ENCODE data around the gene ATP2B3.

The ATP2B3 gene

GRCh38 chrX:153490217-153490930 is 27.1 kb upstream of the ATP2B3 start:
- no peak for DNase-seq

GRCh38 chrX:153491351-153491914 is 26.0 kb upstream of the ATP2B3 start:
- DNase-seq: no peak

GRCh38 chrX:153491918-153492317 is 25.5 kb upstream of the ATP2B3 start:
- DNase-seq: no peak

DNA sequence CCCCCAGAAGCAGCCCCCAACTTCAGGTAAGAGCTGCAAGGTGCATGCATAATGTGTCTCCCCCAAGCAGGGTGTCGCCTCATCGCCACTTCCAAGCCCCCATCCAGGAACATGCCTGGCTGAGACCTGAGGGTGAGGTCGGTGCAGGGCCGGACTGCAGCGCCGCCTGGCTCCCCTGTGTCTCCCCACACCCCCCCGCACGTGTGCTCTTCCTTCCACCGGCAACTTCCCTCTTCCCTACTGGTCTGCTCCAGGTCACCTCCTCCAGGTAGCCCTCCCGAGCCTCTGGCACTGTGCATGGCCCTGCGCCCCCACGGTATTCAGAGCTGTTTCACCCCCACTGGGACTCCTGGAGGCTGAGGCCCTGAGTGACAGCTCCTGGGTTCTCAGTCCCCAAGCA is 24.9 kb upstream of the ATP2B3 start:
- no peak for DNase-seq

- no peak for DNase-seq
Observed at GRCh38 chrX:153493085-153493484, 24.4 kb upstream of the ATP2B3 start.

GRCh38 chrX:153494061-153494460 is 23.4 kb upstream of the ATP2B3 start:
- DNase-seq: no peak

- no peak for DNase-seq
Observed at GRCh38 chrX:153494541-153495361, 22.7 kb upstream of the ATP2B3 start, which contains the start of gene BGN. Gene BGN (plus strand): TSS chrX:153494980. CDS start chrX:153504632, 9,652 bp downstream.

DNA sequence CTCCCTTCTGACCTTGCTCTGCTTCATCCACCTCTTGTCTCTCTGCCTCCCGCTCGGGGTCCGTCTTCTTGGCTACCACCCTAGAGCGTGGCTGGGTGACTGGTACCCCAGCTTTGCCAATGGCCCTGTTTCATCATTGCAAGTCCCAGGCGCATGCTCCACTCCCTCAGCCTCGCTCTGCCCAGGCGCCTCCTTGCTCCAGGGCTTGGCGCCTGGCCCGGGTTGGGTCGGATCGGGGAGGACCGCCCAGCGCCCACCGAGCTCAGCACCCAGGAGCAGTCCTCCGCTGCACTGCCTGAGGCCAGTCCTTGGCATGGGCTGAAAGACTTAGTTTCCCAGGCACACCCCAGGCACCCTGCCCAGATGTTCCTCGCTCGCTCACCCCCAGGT is 22.1 kb upstream of the ATP2B3 start:
- DNase-seq: no peak

DNA sequence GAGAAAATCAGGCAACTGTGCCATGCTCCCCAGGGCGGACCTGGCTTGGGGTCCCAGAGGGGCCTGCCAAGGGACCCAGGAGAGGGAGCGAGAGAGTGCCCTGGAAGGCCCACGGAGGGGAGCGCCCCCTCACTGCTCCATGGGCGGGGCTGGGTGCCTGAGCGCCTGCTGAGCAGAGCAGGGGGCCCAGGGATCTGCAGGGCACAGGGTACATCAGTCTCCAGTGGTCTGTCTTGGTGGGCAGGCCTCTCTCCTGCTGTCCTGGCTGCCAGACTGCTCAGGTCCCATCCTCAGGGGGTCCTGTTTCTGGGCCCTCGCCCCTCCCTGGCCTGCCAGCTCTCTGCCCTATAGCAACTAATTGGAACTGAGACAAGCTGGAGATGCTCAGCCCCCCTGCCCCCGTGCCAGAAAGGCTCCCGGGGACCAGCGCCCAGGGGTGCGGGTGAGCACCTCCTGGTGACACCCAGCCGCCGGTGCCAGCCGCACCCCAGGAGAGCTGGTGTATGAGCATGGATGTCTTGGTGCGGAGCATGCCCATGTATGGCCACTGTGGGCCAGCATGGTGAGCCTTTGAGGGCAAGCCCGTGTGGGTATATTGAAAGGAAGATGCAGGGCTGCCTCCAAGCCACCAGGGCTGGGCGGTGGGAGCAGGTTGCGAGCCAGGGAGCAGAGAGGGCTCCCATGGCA is 21.4 kb upstream of the ATP2B3 start:
- no peak for DNase-seq

- no peak for DNase-seq
Observed at GRCh38 chrX:153496590-153496959, 20.9 kb upstream of the ATP2B3 start.

- DNase-seq: no peak
Observed at GRCh38 chrX:153498453-153498852, 19.0 kb upstream of the ATP2B3 start.

GRCh38 chrX:153499341-153499740 is 18.1 kb upstream of the ATP2B3 start:
- no peak for DNase-seq

DNA sequence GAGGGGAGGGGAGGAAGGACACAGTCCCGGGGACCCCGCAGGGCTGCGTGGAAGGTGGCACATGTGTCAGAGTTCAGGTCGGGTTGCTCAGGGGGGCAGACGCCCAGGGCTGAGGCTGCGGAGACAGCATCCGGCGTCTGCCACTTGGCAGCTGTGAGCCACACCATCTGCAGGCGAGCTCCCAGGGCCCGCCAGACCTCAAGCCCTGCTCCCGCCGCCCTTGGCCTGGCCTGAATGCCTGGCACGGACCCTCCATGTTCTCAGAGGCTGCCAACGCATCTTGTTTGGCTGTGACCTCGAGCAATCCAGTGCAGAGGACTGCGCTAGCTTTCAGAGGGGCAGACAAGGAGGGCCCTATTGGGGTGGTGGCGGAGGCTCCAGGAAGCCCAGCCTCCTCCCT is 17.6 kb upstream of the ATP2B3 start:
- no peak for DNase-seq

GRCh38 chrX:153500676-153501280 is 16.7 kb upstream of the ATP2B3 start:
- DNase-seq: no peak

DNA sequence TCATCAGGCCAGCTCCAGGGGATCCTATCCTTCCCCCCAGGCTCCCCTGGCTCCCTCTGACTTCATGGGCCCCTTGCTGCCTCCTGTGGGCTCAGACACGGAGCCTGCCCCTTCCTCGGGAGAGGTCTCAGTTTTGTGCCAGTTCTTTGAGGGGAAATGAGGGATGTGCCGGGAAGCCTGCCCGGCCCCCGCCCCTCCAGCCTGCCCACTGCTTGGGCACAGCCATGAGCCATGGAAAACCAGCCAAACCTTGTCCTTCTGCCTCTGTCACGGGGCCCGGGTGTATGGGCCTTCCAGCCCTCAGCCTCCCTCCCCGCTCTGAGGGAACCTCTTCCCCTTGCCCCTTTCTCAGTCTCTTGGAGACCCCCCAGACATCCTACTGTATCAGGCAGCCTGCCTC is 15.9 kb upstream of the ATP2B3 start:
- no peak for DNase-seq

DNA sequence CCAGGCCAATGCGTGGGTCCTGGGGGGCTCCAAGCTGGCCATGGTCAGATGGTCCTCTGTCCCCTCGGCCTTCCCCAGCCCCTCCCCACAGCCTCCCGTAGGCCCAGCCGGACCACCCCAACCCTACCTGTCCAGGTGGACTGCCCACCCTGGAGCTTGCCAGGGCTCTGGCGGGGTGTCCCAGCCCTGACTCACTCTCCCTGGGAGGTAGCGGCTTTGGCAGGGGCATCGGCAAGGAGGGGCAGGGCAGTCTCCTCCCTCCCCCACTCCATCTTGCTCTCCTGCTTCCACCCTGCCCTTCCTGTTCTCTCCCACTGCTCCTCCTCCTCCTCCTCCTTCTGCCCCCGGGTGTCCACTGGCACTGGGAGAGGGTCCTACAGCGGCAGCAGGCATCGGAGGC is 15.3 kb upstream of the ATP2B3 start:
- no peak for DNase-seq

DNA sequence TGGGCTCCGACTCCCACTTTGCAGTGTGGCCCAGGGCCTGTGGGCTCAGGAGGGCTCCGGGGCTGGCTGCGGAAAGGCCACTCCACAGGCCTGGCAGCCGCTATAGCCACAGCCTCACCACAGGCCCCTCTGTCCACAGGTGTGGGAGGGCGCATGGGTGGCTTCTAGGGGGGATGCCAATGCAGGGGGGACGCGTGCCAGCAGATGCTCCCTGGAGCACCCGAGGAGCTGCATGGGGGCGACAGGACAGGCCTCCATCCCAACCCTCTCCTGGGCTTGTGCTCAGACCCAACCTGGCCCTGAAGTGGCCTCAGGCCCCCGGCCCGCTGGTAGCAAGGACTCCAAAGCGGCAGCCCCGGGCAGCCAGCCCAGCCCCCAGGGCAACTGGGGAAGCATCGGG is 14.6 kb upstream of the ATP2B3 start:
- no peak for DNase-seq

DNA sequence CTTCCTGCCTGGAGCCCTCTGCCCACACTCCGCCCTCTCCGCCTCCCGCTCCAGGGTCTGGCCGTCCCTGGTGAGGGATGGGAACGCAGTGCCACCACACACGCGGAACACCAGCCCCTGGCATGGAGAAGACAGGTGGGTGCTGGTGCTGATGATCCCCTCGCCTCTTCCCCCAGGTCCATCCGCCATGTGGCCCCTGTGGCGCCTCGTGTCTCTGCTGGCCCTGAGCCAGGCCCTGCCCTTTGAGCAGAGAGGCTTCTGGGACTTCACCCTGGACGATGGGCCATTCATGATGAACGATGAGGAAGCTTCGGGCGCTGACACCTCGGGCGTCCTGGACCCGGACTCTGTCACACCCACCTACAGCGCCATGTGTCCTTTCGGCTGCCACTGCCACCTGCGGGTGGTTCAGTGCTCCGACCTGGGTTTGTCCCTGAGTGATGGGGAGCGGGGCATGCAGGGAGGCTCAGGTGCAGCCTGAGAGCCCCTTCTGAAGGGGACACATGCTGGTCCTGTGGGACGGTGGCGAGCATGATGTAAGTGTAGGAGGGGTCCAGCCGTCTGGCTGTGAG is 12.9 kb upstream of the ATP2B3 start:
- no peak for DNase-seq

GRCh38 chrX:153505361-153505760 is 12.1 kb upstream of the ATP2B3 start:
- no peak for DNase-seq

DNA sequence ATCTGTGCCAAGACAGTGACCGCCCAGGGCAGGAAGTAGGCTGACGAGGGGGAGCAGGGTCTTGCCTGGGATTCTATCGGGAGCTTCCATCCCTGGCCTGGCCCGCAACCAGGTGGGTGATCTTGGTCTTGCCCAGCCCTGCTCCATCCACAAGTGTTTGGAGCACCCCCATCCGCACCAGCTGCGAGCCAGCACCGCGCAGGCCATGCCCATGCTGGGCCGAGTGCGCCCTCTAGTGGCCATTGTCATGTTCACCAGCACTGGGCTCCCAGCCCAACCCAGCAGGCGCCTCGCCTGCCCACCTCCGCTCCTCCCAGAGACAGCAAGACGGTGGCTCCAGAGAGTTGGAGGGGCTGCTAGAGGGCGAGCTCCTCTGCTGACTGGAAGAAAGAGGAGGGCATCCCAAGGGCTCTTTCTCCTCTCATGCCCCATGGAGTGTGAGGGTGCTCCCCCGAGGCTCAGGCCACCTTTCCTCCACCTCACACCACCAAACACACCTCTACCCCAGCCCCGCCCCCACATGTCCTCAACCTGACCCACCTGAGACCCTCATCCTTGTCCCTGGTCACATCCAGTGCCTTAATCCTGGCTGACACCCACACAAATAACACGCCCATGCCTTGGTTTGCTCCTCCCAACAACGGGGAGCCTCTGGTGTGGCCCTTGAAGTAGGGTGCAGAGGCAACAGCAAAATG is 9.8 kb upstream of the ATP2B3 start:
- DNase-seq: no peak

- no peak for DNase-seq
Observed at GRCh38 chrX:153509592-153509991, 7.8 kb upstream of the ATP2B3 start.

- DNase-seq: no peak
Observed at GRCh38 chrX:153510383-153510782, 7.1 kb upstream of the ATP2B3 start.

All from GF-D8 (cell line).